Measurements from ENCODE around the gene LPCAT3.

LPCAT3 gene

DNA sequence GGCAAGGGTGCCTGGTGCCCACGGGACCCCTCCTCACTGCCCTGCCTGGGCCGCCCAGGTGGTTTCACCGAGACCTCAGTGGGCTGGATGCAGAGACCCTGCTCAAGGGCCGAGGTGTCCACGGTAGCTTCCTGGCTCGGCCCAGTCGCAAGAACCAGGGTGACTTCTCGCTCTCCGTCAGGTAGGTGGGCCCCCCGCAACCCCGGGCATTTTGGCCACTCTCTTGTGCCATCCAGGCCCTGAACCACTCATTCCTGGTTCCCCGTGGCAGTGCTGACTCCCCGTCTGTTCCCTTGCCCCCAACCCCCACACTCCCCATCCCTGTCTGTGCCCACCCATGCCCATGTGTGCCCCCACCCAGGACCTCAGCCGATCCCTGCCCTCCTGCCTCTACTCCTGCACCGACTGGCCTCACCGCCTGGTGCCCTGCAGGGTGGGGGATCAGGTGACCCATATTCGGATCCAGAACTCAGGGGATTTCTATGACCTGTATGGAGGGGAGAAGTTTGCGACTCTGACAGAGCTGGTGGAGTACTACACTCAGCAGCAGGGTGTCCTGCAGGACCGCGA is 66.6 kb downstream of the LPCAT3 start:
- peak; percentile 31 for DNase-seq

DNA sequence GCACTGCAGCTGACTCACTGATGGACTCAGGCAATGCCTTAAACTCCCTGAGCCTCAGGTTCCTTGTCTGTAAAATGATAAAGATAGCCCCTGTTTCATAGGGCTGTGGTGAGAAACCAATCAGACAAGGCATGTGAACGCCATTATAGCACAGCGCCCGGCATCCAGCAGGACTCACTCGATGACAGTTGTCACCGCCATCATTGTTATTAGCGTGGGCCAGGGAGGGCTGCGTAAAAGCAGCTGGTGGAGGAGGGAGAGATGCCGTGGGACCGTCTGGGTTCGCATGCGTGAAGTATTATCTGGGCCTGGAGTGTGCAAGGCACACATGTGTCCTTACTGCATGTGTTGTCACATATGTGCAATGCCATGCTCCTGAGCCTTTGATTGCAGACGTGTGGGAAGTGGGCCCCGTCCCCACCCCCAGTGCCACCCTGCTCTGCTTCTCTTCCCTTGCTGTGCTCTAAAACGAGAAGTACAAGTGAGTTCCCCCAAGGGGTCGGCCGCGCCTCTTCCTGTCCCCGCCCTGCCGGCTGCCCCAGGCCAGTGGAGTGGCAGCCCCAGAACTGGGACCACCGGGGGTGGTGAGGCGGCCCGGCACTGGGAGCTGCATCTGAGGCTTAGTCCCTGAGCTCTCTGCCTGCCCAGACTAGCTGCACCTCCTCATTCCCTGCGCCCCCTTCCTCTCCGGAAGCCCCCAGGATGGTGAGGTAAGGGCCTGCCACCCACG is 67.3 kb downstream of the LPCAT3 start, which contains the start of gene PTPN6:
Gene PTPN6 (plus strand): TSS at position 546 of the 730 bp plus-strand sequence. CDS start 157 bp downstream, at position 703.
- DNase-seq: peak; percentile 74

GRCh38 chr12:6950401-6950801 is 67.9 kb downstream of the LPCAT3 start:
- DNase-seq: peak; percentile 58

- no peak for DNase-seq
Observed at GRCh38 chr12:6948873-6949594, 69.2 kb downstream of the LPCAT3 start.

DNA sequence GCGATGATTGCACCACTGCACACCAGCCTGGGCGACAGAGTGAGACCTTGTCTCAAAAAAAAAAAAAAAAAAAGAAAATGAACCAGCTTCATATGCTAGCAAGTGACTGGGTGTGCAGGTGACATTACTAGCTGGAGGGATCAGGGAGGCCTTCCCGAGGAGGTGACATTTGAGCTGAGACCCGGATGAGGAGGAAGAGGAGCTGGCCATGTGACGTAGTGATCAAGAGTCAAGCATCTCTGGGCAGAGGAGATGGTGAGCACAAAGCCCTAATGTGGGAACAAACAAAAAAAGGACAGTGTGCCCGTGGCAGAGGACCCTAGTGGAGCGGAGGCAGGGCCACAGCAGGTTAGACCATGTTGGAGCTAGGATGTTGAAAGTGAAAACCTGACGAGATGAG is 70.7 kb downstream of the LPCAT3 start:
- no peak for DNase-seq

GRCh38 chr12:6946920-6947374 is 71.3 kb downstream of the LPCAT3 start:
- DNase-seq: no peak

- no peak for DNase-seq
Observed at GRCh38 chr12:6946033-6946919, 72.0 kb downstream of the LPCAT3 start.

DNA sequence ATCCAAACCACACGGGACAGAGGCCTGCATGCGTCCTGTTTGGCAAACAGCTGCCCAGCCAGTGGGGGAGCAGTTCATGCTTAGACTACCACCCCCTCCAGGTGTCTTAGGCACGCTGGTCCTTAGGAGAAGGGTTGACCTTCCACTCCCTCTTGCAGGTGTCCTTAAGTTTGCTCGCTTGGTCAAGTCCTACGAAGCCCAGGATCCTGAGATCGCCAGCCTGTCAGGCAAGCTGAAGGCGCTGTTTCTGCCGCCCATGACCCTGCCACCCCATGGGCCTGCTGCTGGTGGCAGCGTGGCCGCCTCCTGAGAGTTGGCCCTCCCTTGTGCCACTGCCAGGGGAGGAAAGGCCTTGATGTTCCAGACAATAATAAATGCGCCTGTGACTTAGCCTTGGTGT is 72.7 kb downstream of the LPCAT3 start:
- DNase-seq: no peak

DNA sequence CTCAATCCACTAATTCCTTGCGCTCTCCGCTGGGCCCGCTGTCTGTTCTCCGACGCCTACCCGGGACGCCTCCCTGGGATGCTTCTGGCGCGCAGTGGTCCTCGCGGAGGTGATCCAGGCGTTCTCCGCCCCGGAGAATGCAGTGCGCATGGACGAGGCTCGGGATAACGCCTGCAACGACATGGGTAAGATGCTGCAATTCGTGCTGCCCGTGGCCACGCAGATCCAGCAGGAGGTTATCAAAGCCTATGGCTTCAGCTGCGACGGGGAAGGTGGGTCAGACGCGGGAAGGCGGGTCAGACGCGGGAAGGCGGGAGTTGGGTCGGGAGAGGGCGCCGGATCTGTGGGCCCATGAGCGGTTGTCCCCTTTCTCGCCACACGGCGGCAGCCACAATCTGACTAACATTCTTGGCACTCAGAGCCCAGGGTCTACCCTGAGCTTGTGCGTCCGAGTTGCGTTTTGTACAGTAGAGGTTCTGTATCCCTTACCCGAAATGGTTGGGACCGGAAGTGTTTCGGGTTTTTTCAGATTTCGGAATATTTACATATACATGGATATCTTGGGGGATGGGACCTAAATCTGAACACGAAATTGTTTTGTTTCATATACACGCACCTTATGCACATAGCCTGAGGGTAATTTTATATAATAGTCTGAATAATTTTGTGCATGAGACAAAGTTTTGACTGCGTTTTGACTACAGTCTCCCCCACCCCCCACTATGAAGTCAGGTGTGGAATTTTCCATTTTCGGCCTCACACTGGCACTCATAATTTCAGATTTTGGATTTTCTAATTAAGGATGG is 73.7 kb downstream of the LPCAT3 start:
- peak; percentile 97 for DNase-seq

GRCh38 chr12:6943722-6944380 is 74.4 kb downstream of the LPCAT3 start, which contains the start of the genes C12orf57 and RNU7-1:
Gene C12orf57 (plus strand): TSS chr12:6944022. CDS start chr12:6944122, 100 bp downstream.
Gene RNU7-1 (plus strand): TSS chr12:6943816.
- peak; percentile 98 for DNase-seq

DNA sequence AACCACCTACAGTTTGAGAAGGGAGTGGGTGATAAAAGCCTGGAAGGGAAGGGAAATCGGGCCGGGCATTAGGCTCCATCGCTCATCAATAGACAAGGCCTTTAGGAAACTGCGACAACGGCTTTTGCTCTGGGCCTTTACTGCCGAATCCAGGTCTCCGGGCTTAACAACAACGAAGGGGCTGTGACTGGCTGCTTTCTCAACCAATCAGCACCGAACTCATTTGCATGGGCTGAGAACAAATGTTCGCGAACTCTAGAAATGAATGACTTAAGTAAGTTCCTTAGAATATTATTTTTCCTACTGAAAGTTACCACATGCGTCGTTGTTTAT is 74.9 kb downstream of the LPCAT3 start:
- peak; percentile 97 for DNase-seq

DNA sequence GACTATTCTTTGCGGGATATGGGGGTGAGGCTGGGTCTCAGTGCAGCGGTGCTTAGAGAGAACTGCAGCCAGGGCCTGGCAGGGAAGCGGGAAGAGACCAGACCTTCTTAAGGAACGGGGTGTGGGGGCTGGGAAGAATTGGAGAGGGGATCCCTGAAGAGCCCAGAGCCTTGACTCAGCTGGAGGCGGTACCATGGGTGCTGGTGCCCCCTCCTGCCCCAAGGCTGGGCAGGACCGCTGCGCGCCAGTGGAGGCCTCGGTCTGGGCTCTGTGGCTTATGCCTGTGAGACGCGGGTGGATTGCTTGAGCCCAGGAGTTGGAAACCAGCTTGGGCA is 76.0 kb downstream of the LPCAT3 start:
- no peak for DNase-seq

GRCh38 chr12:6941782-6942181 is 76.5 kb downstream of the LPCAT3 start:
- no peak for DNase-seq

- no peak for DNase-seq
Observed at GRCh38 chr12:6941267-6941666, 77.0 kb downstream of the LPCAT3 start.

DNA sequence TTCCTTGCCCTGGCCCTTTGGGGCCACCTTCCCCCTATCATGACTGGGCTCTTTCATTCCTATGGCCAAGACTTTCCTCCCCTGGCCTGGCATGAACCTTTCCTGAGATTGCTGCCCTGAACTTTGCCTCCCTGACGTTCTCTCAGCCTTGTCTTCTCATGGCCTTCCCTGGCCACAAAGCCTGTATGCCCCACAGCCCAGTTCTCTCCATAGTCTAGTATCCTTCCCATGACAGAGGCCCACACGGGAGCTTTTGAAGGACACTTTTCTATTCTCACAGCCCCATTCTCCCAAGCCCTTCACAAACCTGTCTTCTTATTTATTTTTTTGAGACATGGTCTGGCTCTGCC is 79.1 kb downstream of the LPCAT3 start:
- DNase-seq: no peak

GRCh38 chr12:6938353-6939190 is 79.7 kb downstream of the LPCAT3 start:
- DNase-seq: no peak

DNA sequence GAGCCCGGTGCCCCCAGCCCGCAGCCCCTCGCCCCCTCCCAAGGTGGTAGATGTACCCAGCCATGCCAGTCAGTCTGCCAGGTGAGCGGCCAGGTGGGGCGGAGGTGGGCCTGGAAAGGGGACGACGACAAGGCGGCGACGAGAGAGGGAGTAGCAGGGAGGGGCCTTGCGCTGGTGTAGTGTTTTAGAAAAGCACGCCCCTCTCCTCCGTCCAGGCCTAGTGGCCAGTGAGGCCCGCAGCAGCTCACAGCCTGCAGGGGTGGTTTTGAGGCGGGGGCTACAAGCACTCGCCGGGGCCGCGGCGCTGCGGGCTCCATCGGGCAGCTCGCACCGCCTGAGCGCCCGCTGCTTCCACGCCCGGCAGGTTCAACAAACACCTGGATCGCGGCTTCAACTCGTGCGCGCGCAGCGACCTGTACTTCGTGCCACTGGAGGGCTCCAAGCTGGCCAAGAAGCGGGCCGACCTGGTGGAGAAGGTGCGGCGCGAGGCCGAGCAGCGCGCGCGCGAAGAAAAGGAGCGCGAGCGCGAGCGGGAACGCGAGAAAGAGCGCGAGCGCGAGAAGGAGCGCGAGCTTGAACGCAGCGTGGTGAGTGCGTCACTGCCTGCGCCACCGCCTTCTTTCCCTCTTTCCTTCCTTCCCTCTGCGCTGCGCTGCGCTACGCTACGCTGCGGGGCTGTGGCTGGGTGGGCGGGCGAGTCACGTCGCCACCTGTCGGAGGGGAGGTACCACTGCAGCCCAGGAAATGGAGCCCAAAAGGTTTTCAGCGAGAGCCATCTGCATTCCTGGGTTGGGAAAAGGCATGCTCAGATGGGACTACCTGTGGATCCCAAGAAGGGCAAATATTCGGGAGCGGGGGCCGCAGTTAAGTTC is 80.6 kb downstream of the LPCAT3 start:
- peak; percentile 97 for DNase-seq

GRCh38 chr12:6936636-6937480 is 81.4 kb downstream of the LPCAT3 start:
- peak; percentile 22 for DNase-seq

DNA sequence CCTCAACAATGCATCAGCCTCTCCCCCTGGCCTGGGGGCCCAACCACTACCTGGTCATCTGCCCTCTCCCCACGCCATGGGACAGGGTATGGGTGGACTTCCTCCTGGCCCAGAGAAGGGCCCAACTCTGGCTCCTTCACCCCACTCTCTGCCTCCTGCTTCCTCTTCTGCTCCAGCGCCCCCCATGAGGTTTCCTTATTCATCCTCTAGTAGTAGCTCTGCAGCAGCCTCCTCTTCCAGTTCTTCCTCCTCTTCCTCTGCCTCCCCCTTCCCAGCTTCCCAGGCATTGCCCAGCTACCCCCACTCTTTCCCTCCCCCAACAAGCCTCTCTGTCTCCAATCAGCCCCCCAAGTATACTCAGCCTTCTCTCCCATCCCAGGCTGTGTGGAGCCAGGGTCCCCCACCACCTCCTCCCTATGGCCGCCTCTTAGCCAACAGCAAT is 82.1 kb downstream of the LPCAT3 start:
- DNase-seq: no peak
